HCT116 (cell line): ENCODE measurements around the gene TNNI3. TPM values are rescaled to one million over a fixed set of nuclear protein-coding genes. Genes with fewer than 3 reads are reported as not detected.
A peak's percentile ranks its signal among the peaks of the same experiment; 100 is the strongest.
"Not testable (repeated sequence)": the region's sequence is repeated elsewhere in the genome, so short reads cannot be mapped to it uniquely, and the experiment has no call there.

Experiments used
- ATAC-seq: fragments of 200-7000 bp; cut with Tn5 transposase; 2 replicates; pipeline ENCODE4 v1.9.1; 2020; ENCODE audit warnings: mild to moderate bottlenecking, moderate library complexity
- BruUV-seq: library from RNA; stranded (reverse); fragments of 400-500 nt; replicated peaks from 2 replicates; lab custom pipeline; 2021; lab: Mats Ljungman, UMichigan
- CTCF ChIA-PET: fragments of 300-600 bp; sonication (Branson Sonifier 250); formaldehyde crosslinking; loops from one replicate; lab custom pipeline; 2021; ENCODE audit warnings: antibody characterized with exemption; lab: Charles Lee
- POLR2A ChIA-PET: fragments of 300-600, 350-600 bp; sonication (Branson Sonifier 250); formaldehyde crosslinking; loops from one replicate; lab custom pipeline; 2021; ENCODE audit warnings: antibody characterized with exemption; lab: Charles Lee
- RAD21 ChIA-PET, 2 experiments: fragments of 300-600 bp; sonication (Branson Sonifier 250); formaldehyde crosslinking; loops; one replicate each; lab custom pipeline; 2023; ENCODE audit warnings: low total read pairs in 2 of 2; ENCODE audit not compliant: uncharacterized antibody in 2 of 2, unreplicated experiment in 2 of 2, low non-redundant PET in 1 of 2; lab: Charles Lee
- DNase-seq: peaks from one replicate; pipeline ENCODE4 v3.0.0-alpha.2; 2010; ENCODE audit warnings: low read depth, low spot score
- H2AFZ ChIP-seq: fragments of 200-600 bp; shearing (Covaris generic), sonication (generic); 2 replicates; pipeline ENCODE4 v1.6.1; 2017; ENCODE audit warnings: low read depth, mixed run types, mixed read lengths, antibody characterized with exemption, low read length; ENCODE audit not compliant: poor library complexity, severe bottlenecking
- H3K27ac ChIP-seq: 2 replicates; pipeline ENCODE4 v1.5.1; 2012; ENCODE audit warnings: low read depth, low read length
- H3K27me3 ChIP-seq: fragments of 200-600 bp; sonication (generic); 2 replicates; pipeline ENCODE4 v1.6.1; 2016; ENCODE audit warnings: mixed run types, low read length, mixed read lengths; ENCODE audit not compliant: insufficient read depth
- H3K36me3 ChIP-seq, 2 experiments: fragments of 200-500 bp in 1 of 2; fragments of 200-600 bp in 1 of 2; sonication (Bioruptor generic) in 1 of 2; sonication (generic) in 1 of 2; 2 replicates each; pipeline versions ENCODE4 v1.5.1 to v1.6.1; 2014 to 2016; ENCODE audit warnings: low read length in 2 of 2, inconsistent platforms in 1 of 2, mixed read lengths in 1 of 2, mixed run types in 1 of 2; ENCODE audit not compliant: insufficient read depth in 2 of 2, control insufficient read depth in 1 of 2
- H3K4me1 ChIP-seq, 2 experiments: fragments of 200-600 bp in 1 of 2; sonication (generic) in 1 of 2; 2 replicates each; pipeline versions ENCODE4 v1.5.1 to v1.6.1; 2012 to 2017; ENCODE audit warnings: low read length in 2 of 2, inconsistent platforms in 1 of 2, mild to moderate bottlenecking in 1 of 2, mixed read lengths in 1 of 2, mixed run types in 1 of 2, moderate library complexity in 1 of 2; ENCODE audit not compliant: insufficient read depth in 2 of 2, control insufficient read depth in 1 of 2
- H3K4me2 ChIP-seq: fragments of 200-600 bp; sonication (generic); 2 replicates; pipeline ENCODE4 v1.6.1; 2017; ENCODE audit warnings: mixed run types, low read length, mixed read lengths
- H3K4me3 ChIP-seq, 2 experiments: fragments of 200-600 bp in 1 of 2; sonication (generic) in 1 of 2; replicated peaks in 1 of 2; 2 replicates each; pipeline ENCODE4 v1.5.1; 2011 to 2016; ENCODE audit warnings: low read length in 2 of 2, control low read depth in 1 of 2, low read depth in 1 of 2, mild to moderate bottlenecking in 1 of 2, mixed read lengths in 1 of 2, mixed run types in 1 of 2
- H3K79me2 ChIP-seq: fragments of 200-600 bp; sonication (generic); 2 replicates; pipeline ENCODE4 v1.6.1; 2017; ENCODE audit warnings: mild to moderate bottlenecking, mixed run types, low read length, moderate library complexity, mixed read lengths; ENCODE audit not compliant: insufficient read depth
- H3K9ac ChIP-seq: fragments of 200-600 bp; sonication (generic); 2 replicates; pipeline ENCODE4 v1.6.1; 2016; ENCODE audit warnings: low read length, mixed read lengths
- H3K9me2 ChIP-seq: fragments of 200-600 bp; sonication (generic), shearing (Covaris generic); 2 replicates; pipeline ENCODE4 v1.6.1; 2017; ENCODE audit warnings: mixed run types, mild to moderate bottlenecking, moderate library complexity; ENCODE audit not compliant: insufficient read depth
- H3K9me3 ChIP-seq, 2 experiments: fragments of 200-500 bp in 1 of 2; fragments of 200-600 bp in 1 of 2; sonication (Bioruptor generic) in 1 of 2; sonication (generic) in 1 of 2; 2 replicates each; pipeline ENCODE4 v1.6.1; 2014 to 2017; ENCODE audit warnings: low read length in 2 of 2, mixed read lengths in 2 of 2, inconsistent platforms in 1 of 2, low read depth in 1 of 2, mild to moderate bottlenecking in 1 of 2, mixed run types in 1 of 2, moderate library complexity in 1 of 2; ENCODE audit not compliant: control insufficient read depth in 1 of 2, insufficient read depth in 1 of 2
- H4K20me1 ChIP-seq: fragments of 200-600 bp; sonication (generic), shearing (Covaris generic); 2 replicates; pipeline ENCODE4 v1.6.1; 2017; ENCODE audit warnings: mixed run types, mild to moderate bottlenecking, moderate library complexity; ENCODE audit not compliant: insufficient read depth
- EZH2 ChIP-seq: fragments of 200-600 bp; sonication (generic); IDR thresholded peaks from 2 replicates; pipeline ENCODE4 v1.6.1; 2017; ENCODE audit warnings: antibody characterized with exemption, mixed run types
- MAX ChIP-seq: IDR thresholded peaks from 2 replicates; pipeline ENCODE4 v1.6.1; 2012
- intact Hi-C: fragments of 100-400 bp; cut with micrococcal nuclease; formaldehyde crosslinking; loops from 2 replicates; pipeline ENCODE4 v1.10.0; 2022
- total RNA-seq: library from RNA; stranded (reverse); gene quantifications from one replicate; pipeline ENCODE4 v1.2.1, GENCODE V29; 2021; ENCODE audit not compliant: unreplicated experiment

The TNNI3 gene
- total RNA-seq, 1 experiment from 2014 or later = 42.1 TPM

GRCh38 chr19:55111238-55111831, 46.2 kb downstream of the TNNI3 start:
- no peaks in the 10 kb centered on the region for H3K9me3 ChIP-seq
- CTCF ChIA-PET = no interaction called here
- H4K20me1 ChIP-seq = no peaks in the 10 kb centered on the region
- H3K36me3 ChIP-seq = peaks cover 4 to 5% of the 10 kb centered on the region in 2 experiments; a peak in 1 of 4 replicates
- no peak overlapping the region for H3K4me3 ChIP-seq
- peaks cover 54% of the 10 kb centered on the region for H3K79me2 ChIP-seq
- H3K9me2 ChIP-seq = no peaks in the 10 kb centered on the region
- peaks cover 6 to 16% of the 10 kb centered on the region in 2 experiments for H3K4me1 ChIP-seq
- intact Hi-C loops = no loop called here
- ATAC-seq (no peak), DNase-seq (no peak)
- TF ChIP-seq EZH2 = no peak
- no peak overlapping the region for H3K4me2 ChIP-seq
- no TSS peak for BruUV-seq
- no peak overlapping the region for H3K27ac ChIP-seq
- RAD21 ChIA-PET = no interaction called here
- POLR2A ChIA-PET = no interaction called here
- H3K9ac ChIP-seq = no peak overlapping the region
- no peak overlapping the region for H2AFZ ChIP-seq
- H3K27me3 ChIP-seq = no peaks in the 10 kb centered on the region

- Histone ChIP-seq H3K27me3 (no peaks in the 10 kb centered on the region), H3K4me1 (peaks cover 0 to 3% of the 10 kb centered on the region in 2 experiments; a peak in 1 of 4 replicates), H3K36me3 (peaks cover 4 to 5% of the 10 kb centered on the region in 2 experiments; a peak in 1 of 4 replicates), H4K20me1 (peaks cover 3% of the 10 kb centered on the region; the same call in 1 of the 2 replicates), H3K27ac (no peak overlapping the region), H3K4me3 (no peak overlapping the region), H2AFZ (no peak overlapping the region), H3K9me2 (no peaks in the 10 kb centered on the region), H3K9me3 (no peaks in the 10 kb centered on the region), H3K79me2 (peaks cover 38% of the 10 kb centered on the region), H3K4me2 (no peak overlapping the region), H3K9ac (no peak overlapping the region)
- DNase-seq (no peak), ATAC-seq (peak; percentile 33; the same call in 1 of the 2 replicates)
- intact Hi-C loops = no loop called here
- TF ChIP-seq MAX = no peak
- ChIA-PET CTCF (no interaction called here), RAD21 (no interaction called here), POLR2A (no interaction called here)
- no TSS peak for BruUV-seq
Measured at GRCh38 chr19:55109527-55110291, 47.8 kb downstream of the TNNI3 start.

- H3K27ac ChIP-seq, H3K4me1 ChIP-seq, DNase-seq, POLR2A ChIA-PET, BruUV-seq, RAD21 ChIA-PET, H2AFZ ChIP-seq, H3K9ac ChIP-seq, H3K9me3 ChIP-seq, CTCF ChIA-PET, H3K9me2 ChIP-seq, H3K27me3 ChIP-seq, H3K4me3 ChIP-seq, intact Hi-C loops, H3K4me2 ChIP-seq, H4K20me1 ChIP-seq, ATAC-seq: not testable (repeated sequence)
- Histone ChIP-seq H3K79me2 (peaks cover 14% of the 10 kb centered on the region; the same call in 1 of the 2 replicates), H3K36me3 (peaks cover 4 to 14% of the 10 kb centered on the region in 2 experiments; a peak in 2 of 4 replicates)
Measured at GRCh38 chr19:55107252-55107651, 50.3 kb downstream of the TNNI3 start.
